Brain microvascular endothelial cell (primary cell): ENCODE measurements around the gene AHRR.

Experiments used
- DNase-seq: peaks from one replicate; pipeline ENCODE4 v3.0.0-alpha.2; 2020
- H3K27ac ChIP-seq: fragments of 250-450 bp; sonication (Bioruptor Pico); 2 replicates; pipeline ENCODE4 v1.5.1; 2020; ENCODE audit warnings: mild to moderate bottlenecking, moderate library complexity
- H3K27me3 ChIP-seq: fragments of 250-450 bp; sonication (Bioruptor Pico); replicated peaks from 2 replicates; pipeline ENCODE4 v1.5.1; 2020; ENCODE audit warnings: mild to moderate bottlenecking
- H3K36me3 ChIP-seq: fragments of 250-450 bp; sonication (Bioruptor Pico); replicated peaks from 2 replicates; pipeline ENCODE4 v1.5.1; 2020; ENCODE audit warnings: mild to moderate bottlenecking
- H3K4me3 ChIP-seq: 2 replicates; pipeline ENCODE4 v1.5.1; 2011; ENCODE audit warnings: low read depth, mild to moderate bottlenecking, control low read depth, low read length, moderate library complexity
- CTCF ChIP-seq: IDR thresholded peaks from 2 replicates; pipeline ENCODE4 v1.5.1; 2011; ENCODE audit warnings: low read depth, mild to moderate bottlenecking, moderate library complexity, low read length, control low read depth, inconsistent platforms; ENCODE audit errors: missing control alignments
- in situ Hi-C: cut with HindIII; loops from 2 replicates; pipeline ENCODE4 v1.10.0; 2017; ENCODE audit warnings: low sequenced_read_pairs, low pct_ligation_motif_present

Gene AHRR

DNA sequence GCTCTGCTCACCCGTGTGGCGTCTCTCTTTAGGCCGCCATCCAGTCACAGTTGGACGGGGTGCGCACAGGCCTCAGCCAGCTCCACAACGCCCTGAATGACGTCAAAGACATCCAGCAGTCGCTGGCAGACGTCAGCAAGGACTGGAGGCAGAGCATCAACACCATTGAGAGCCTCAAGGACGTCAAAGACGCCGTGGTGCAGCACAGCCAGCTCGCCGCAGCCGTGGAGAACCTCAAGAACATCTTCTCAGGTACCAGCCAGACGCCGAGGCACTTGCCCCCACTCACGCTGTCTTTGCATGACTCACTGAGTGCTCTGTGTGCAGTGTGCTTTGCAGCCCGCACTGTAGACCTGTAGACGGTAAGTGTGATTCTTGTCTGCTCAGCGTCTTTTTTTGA is 126.0 kb downstream of the AHRR start:
- no peak overlapping the region for H3K27ac ChIP-seq
- no peak for DNase-seq

GRCh38 chr5:448061-448765 is 126.7 kb downstream of the AHRR start:
- no peak for DNase-seq
- H3K36me3 ChIP-seq: peaks cover 51% of the 10 kb centered on the region
- no peak overlapping the region for H3K27ac ChIP-seq
- H3K27me3 ChIP-seq: no peaks in the 10 kb centered on the region
- H3K4me3 ChIP-seq: no peak overlapping the region
- in situ Hi-C loops: no loop called here
- TF ChIP-seq CTCF: no peak

More for the DNA sequence above, 126.0 kb downstream of the AHRR start:
- TF ChIP-seq CTCF: no peak
- H3K4me3 ChIP-seq: no peak overlapping the region
- H3K36me3 ChIP-seq: peaks cover 46% of the 10 kb centered on the region
- no peaks in the 10 kb centered on the region for H3K27me3 ChIP-seq
- in situ Hi-C loops: no loop called here

- Histone ChIP-seq H3K27ac (no peak overlapping the region), H3K36me3 (peaks cover 55% of the 10 kb centered on the region), H3K4me3 (no peak overlapping the region), H3K27me3 (no peaks in the 10 kb centered on the region)
- no peak for TF ChIP-seq CTCF
- in situ Hi-C loops: no loop called here
- no peak for DNase-seq
These were observed 127.2 kb downstream of the AHRR start for GRCh38 chr5:448766-449090.

- no peak for TF ChIP-seq CTCF
- Histone ChIP-seq H3K27me3 (no peaks in the 10 kb centered on the region), H3K27ac (no peak overlapping the region), H3K4me3 (no peak overlapping the region), H3K36me3 (peaks cover 60% of the 10 kb centered on the region)
- in situ Hi-C loops: no loop called here
- DNase-seq: no peak
These were observed 127.6 kb downstream of the AHRR start for GRCh38 chr5:449151-449550.

GRCh38 chr5:451587-452458 is 130.3 kb downstream of the AHRR start:
- Histone ChIP-seq H3K27ac (no peak overlapping the region), H3K4me3 (no peak overlapping the region), H3K27me3 (no peaks in the 10 kb centered on the region), H3K36me3 (peaks cover 71% of the 10 kb centered on the region)
- in situ Hi-C loops: no loop called here
- no peak for TF ChIP-seq CTCF
- DNase-seq: no peak
